ENCODE data around the gene SLC15A1.

The SLC15A1 gene

GRCh38 chr13:98653463-98653985 lies 98.9 kb downstream of the SLC15A1 start (continued):
- no peak for TF ChIP-seq BCL11A (tag by site-specific recombination; IDR thresholded peaks at IDR 0.05; ENCODE audit: low read depth)
- TF ChIP-seq SP7 (tag by site-specific recombination; IDR thresholded peaks at IDR 0.05) = no peak
- TF ChIP-seq ZNF48 (tag by site-specific recombination; IDR thresholded peaks at IDR 0.05) = no peak
- no peak for TF ChIP-seq ZNF148 (tag by site-specific recombination; IDR thresholded peaks at IDR 0.05; ENCODE audit: borderline replicate concordance)
- no peak for TF ChIP-seq ZNF571 (tag by site-specific recombination; IDR thresholded peaks at IDR 0.05)
- no peak for TF ChIP-seq ZNF157 (tag by site-specific recombination; IDR thresholded peaks at IDR 0.05)
- TF ChIP-seq ZNF791 (tag by site-specific recombination; IDR thresholded peaks at IDR 0.05) = no peak
- TF ChIP-seq ZSCAN30 (tag by site-specific recombination; IDR thresholded peaks at IDR 0.05) = peak; percentile 77; the same call in 1 of the 2 replicates
- TF ChIP-seq ZNF548 (tag by site-specific recombination; IDR thresholded peaks at IDR 0.05) = no peak
- TF ChIP-seq ZEB2 (tag by site-specific recombination; IDR thresholded peaks at IDR 0.05) = peak; percentile 43; the same call in 1 of the 2 replicates
- no peak for TF ChIP-seq ZNF114 (tag by site-specific recombination; IDR thresholded peaks at IDR 0.05)
- TF ChIP-seq PRDM4 (tag by site-specific recombination; IDR thresholded peaks at IDR 0.05) = no peak
- TF ChIP-seq, protein P1, sequence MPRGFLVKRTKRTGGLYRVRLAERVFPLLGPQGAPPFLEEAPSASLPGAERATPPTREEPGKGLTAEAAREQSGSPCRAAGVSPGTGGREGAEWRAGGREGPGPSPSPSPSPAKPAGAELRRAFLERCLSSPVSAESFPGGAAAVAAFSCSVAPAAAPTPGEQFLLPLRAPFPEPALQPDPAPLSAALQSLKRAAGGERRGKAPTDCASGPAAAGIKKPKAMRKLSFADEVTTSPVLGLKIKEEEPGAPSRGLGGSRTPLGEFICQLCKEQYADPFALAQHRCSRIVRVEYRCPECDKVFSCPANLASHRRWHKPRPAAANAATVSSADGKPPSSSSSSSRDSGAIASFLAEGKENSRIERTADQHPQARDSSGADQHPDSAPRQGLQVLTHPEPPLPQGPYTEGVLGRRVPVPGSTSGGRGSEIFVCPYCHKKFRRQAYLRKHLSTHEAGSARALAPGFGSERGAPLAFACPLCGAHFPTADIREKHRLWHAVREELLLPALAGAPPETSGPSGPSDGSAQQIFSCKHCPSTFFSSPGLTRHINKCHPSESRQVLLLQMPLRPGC (tag by site-specific recombination; IDR thresholded peaks at IDR 0.05) = no peak
- TF ChIP-seq, protein P2, sequence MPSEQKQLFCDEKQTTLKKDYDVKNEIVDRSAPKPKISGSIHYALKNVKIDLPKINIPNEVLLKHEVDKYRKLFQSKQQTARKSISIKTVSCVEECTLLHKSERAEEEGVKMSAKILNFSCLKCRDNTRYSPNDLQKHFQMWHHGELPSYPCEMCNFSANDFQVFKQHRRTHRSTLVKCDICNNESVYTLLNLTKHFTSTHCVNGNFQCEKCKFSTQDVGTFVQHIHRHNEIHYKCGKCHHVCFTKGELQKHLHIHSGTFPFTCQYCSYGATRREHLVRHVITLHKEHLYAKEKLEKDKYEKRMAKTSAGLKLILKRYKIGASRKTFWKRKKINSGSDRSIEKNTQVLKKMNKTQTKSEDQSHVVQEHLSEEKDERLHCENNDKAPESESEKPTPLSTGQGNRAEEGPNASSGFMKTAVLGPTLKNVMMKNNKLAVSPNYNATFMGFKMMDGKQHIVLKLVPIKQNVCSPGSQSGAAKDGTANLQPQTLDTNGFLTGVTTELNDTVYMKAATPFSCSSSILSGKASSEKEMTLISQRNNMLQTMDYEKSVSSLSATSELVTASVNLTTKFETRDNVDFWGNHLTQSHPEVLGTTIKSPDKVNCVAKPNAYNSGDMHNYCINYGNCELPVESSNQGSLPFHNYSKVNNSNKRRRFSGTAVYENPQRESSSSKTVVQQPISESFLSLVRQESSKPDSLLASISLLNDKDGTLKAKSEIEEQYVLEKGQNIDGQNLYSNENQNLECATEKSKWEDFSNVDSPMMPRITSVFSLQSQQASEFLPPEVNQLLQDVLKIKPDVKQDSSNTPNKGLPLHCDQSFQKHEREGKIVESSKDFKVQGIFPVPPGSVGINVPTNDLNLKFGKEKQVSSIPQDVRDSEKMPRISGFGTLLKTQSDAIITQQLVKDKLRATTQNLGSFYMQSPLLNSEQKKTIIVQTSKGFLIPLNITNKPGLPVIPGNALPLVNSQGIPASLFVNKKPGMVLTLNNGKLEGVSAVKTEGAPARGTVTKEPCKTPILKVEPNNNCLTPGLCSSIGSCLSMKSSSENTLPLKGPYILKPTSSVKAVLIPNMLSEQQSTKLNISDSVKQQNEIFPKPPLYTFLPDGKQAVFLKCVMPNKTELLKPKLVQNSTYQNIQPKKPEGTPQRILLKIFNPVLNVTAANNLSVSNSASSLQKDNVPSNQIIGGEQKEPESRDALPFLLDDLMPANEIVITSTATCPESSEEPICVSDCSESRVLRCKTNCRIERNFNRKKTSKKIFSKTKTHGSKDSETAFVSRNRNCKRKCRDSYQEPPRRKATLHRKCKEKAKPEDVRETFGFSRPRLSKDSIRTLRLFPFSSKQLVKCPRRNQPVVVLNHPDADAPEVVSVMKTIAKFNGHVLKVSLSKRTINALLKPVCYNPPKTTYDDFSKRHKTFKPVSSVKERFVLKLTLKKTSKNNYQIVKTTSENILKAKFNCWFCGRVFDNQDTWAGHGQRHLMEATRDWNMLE (tag by site-specific recombination; conservative IDR thresholded peaks at IDR 0.05; ENCODE audit: low read depth) = no peak
- no peak for TF ChIP-seq ZNF837 (tag by site-specific recombination; IDR thresholded peaks at IDR 0.05)
- no peak for TF ChIP-seq WT1 (tag by site-specific recombination; IDR thresholded peaks at IDR 0.05)
- TF ChIP-seq ZNF2 (tag by site-specific recombination; IDR thresholded peaks at IDR 0.05) = 0 out of 2 replicates have a peak, but pooled peaks have one; percentile 48
- no peak for TF ChIP-seq GLI4 (tag by site-specific recombination; IDR thresholded peaks at IDR 0.05)
- TF ChIP-seq IKZF3 (tag by site-specific recombination; IDR thresholded peaks at IDR 0.05) = no peak; the same call in 1 of the 2 replicates
- TF ChIP-seq OVOL3 (tag by site-specific recombination; IDR thresholded peaks at IDR 0.05) = no peak
- TF ChIP-seq ZNF16 (tag by site-specific recombination; IDR thresholded peaks at IDR 0.05; ENCODE audit: low read depth) = no peak
- TF ChIP-seq ZNF112 (tag by site-specific recombination; IDR thresholded peaks at IDR 0.05) = no peak
- no peak for TF ChIP-seq ZNF510 (tag by site-specific recombination; IDR thresholded peaks at IDR 0.05; ENCODE audit: insufficient replicate concordance)
- no peak for TF ChIP-seq ZNF513 (tag by site-specific recombination; IDR thresholded peaks at IDR 0.05)
- TF ChIP-seq ZNF19 (tag by site-specific recombination; IDR thresholded peaks at IDR 0.05; ENCODE audit: low read depth) = no peak
- TF ChIP-seq ZNF133 (tag by site-specific recombination; IDR thresholded peaks at IDR 0.05) = no peak
- TF ChIP-seq ZNF561 (tag by site-specific recombination; IDR thresholded peaks at IDR 0.05; ENCODE audit: borderline replicate concordance) = peak; percentile 50; the same call in 1 of the 2 replicates

Measured in HEK293 (cell line).